Kidney (tissue), 14 donors: Measurements from ENCODE around the gene ACSS3. TPM values are rescaled to one million over a fixed set of nuclear protein-coding genes. Genes with fewer than 3 reads are reported as not detected.

Experiments
- DNase-seq, 5 donors: peaks; one replicate each; pipeline ENCODE4 v3.0.0-alpha.2; 2013 to 2020
- FAIRE-seq: peaks from 2 replicates; lab custom pipeline; 2012; peaks lifted over from hg19 to GRCh38; lab: Jason Lieb, UNC
- H3K27ac ChIP-seq, 2 donors: one replicate each; pipeline ENCODE4 v1.7.0; 2013; ENCODE audit warnings: low read depth in 2 of 2, low read length in 2 of 2, inconsistent platforms in 1 of 2
- H3K27me3 ChIP-seq: one replicate; pipeline ENCODE4 v1.7.1; 2013; ENCODE audit warnings: low read length, inconsistent platforms; ENCODE audit not compliant: control insufficient read depth, insufficient read depth
- H3K36me3 ChIP-seq, 3 donors: one replicate each; pipeline versions ENCODE4 v1.7.0 to v1.7.1; 2013; ENCODE audit warnings: low read length in 3 of 3, control low read depth in 1 of 3, inconsistent platforms in 1 of 3; ENCODE audit not compliant: insufficient read depth in 3 of 3, control insufficient read depth in 2 of 3
- H3K4me1 ChIP-seq, 3 donors: one replicate each; pipeline versions ENCODE4 v1.7.0 to v1.7.1; 2013; ENCODE audit warnings: low read length in 3 of 3, inconsistent platforms in 1 of 3, low read depth in 1 of 3; ENCODE audit not compliant: control insufficient read depth in 2 of 3, insufficient read depth in 2 of 3
- H3K4me3 ChIP-seq, 3 donors: one replicate each; pipeline versions ENCODE4 v1.7.0 to v1.8.1; 2013; ENCODE audit warnings: low read length in 3 of 3, control low read depth in 1 of 3, inconsistent platforms in 1 of 3
- H3K9ac ChIP-seq, 3 donors: one replicate each; pipeline versions ENCODE4 v1.7.0 to v1.7.1; 2013; ENCODE audit warnings: low read length in 3 of 3, control low read depth in 1 of 3, inconsistent platforms in 1 of 3
- H3K9me3 ChIP-seq, 3 donors: one replicate each; pipeline versions ENCODE4 v1.7.0 to v1.7.1; 2013; ENCODE audit warnings: low read length in 3 of 3, control low read depth in 1 of 3, inconsistent platforms in 1 of 3; ENCODE audit not compliant: control insufficient read depth in 2 of 3, insufficient read depth in 1 of 3
- intact Hi-C: fragments of 100-400 bp; cut with DNase I; formaldehyde crosslinking; loops from one replicate; pipeline ENCODE4 v1.11.1; 2022
- polyA plus RNA-seq: library from polyadenylated mRNA; stranded (reverse); fragments of 350-450 nt; fragmentation: Illumina TruSeq; extraction: RNeasy Lipid Tissue Mini Kit (QIAGEN cat#74804); gene quantifications from one replicate; pipeline ENCODE4 v1.2.3, GENCODE V29; 2014; ENCODE audit warnings: low read depth, low replicate concordance; ENCODE audit not compliant: insufficient read depth
- total RNA-seq: library from RNA; stranded (reverse); fragmentation: NEBNext Ultra II Directional; extraction: Animal tissue kit (Norgen Biotek cat#: 25700); gene quantifications from one replicate; pipeline ENCODE4 v1.2.1, GENCODE V29; 2021
- TF ChIP-seq, protein P1 (sequence below): IDR thresholded peaks from 3 replicates; pipeline ENCODE4 v1.5.1; 2012; ENCODE audit warnings: mild to moderate bottlenecking, moderate library complexity, borderline replicate concordance; ENCODE audit not compliant: insufficient read depth; ENCODE audit errors: extremely low read depth
- donor health status: control.
- donor health status: control.
- donor health status: control.
- donor health status: control.
- donor health status: control.
- donor health status: DM: yes; HTN: yes; CAD: no.
- donor health status: Normal renal cell carcinoma (clear cell type).

Gene ACSS3
- total and polyA plus RNA-seq, 2 donors from 2014 or later, result 18.9 to 21.2 TPM

DNA sequence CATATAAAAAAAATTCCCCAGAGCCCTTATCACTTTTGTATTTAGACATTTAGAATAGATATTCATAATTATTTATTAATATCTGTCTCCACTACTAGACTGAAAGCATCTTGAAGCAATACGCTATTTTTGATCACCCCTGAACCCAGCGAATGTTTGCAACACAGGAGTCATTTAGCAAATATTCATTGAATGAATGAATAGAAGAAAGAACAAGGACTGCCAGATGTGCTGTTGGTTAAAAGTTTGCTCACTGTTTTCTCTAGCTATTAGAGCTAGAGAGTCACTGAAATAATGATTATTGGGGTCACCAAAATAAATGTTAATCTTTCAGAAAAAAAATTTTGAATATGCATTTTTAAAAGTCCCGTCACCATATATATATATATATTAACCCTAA, 174.3 kb downstream of the ACSS3 start:
- no peaks in the 10 kb centered on the region for H3K9me3 ChIP-seq
- no peak overlapping the region for H3K9ac ChIP-seq
- no peak overlapping the region for H3K27ac ChIP-seq
- H3K27me3 ChIP-seq, result no peaks in the 10 kb centered on the region
- H3K36me3 ChIP-seq, result no peaks in the 10 kb centered on the region
- H3K4me3 ChIP-seq, result no peak overlapping the region
- intact Hi-C loops, result no loop called here
- TF ChIP-seq, protein P1, sequence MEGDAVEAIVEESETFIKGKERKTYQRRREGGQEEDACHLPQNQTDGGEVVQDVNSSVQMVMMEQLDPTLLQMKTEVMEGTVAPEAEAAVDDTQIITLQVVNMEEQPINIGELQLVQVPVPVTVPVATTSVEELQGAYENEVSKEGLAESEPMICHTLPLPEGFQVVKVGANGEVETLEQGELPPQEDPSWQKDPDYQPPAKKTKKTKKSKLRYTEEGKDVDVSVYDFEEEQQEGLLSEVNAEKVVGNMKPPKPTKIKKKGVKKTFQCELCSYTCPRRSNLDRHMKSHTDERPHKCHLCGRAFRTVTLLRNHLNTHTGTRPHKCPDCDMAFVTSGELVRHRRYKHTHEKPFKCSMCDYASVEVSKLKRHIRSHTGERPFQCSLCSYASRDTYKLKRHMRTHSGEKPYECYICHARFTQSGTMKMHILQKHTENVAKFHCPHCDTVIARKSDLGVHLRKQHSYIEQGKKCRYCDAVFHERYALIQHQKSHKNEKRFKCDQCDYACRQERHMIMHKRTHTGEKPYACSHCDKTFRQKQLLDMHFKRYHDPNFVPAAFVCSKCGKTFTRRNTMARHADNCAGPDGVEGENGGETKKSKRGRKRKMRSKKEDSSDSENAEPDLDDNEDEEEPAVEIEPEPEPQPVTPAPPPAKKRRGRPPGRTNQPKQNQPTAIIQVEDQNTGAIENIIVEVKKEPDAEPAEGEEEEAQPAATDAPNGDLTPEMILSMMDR, result no peak
- DNase-seq (no peak), FAIRE-seq (no peak)
- H3K4me1 ChIP-seq, result no peaks in the 10 kb centered on the region

DNA sequence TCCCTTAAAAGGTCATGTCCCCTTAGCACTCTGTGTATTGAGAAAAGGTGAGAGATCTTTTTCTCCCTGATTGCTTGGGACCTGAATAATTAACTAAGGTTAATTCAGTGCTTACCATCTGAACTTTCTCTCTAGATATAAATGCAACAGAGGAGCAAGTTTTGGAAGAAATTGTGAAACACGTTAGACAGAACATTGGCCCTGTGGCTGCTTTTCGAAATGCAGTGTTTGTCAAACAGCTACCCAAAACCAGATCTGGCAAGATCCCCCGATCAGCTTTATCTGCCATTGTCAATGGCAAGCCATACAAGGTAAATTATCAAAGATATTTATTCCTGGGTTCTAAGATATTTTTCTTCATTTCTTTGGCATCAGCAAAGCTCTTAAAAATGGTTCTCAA, 175.5 kb downstream of the ACSS3 start:
- no peak overlapping the region for H3K4me3 ChIP-seq
- no peak overlapping the region for H3K9ac ChIP-seq
- TF ChIP-seq, protein P1, result no peak
- FAIRE-seq, result no peak
- H3K27me3 ChIP-seq, result no peaks in the 10 kb centered on the region
- no peak for DNase-seq
- intact Hi-C loops, result no loop called here
- H3K9me3 ChIP-seq, result no peaks in the 10 kb centered on the region
- H3K36me3 ChIP-seq, result no peaks in the 10 kb centered on the region
- H3K4me1 ChIP-seq, result no peaks in the 10 kb centered on the region
- H3K27ac ChIP-seq, result no peak overlapping the region

GRCh38 chr12:81255456-81255855, 177.6 kb downstream of the ACSS3 start:
- H3K4me1 ChIP-seq, result no peaks in the 10 kb centered on the region
- H3K27me3 ChIP-seq, result no peaks in the 10 kb centered on the region
- no peaks in the 10 kb centered on the region for H3K9me3 ChIP-seq
- DNase-seq (no peak), FAIRE-seq (no peak)
- no peaks in the 10 kb centered on the region for H3K36me3 ChIP-seq
- no peak overlapping the region for H3K4me3 ChIP-seq
- TF ChIP-seq, protein P1, result no peak
- intact Hi-C loops, result no loop called here
- no peak overlapping the region for H3K27ac ChIP-seq
- no peak overlapping the region for H3K9ac ChIP-seq

- FAIRE-seq (no peak), DNase-seq (no peak)
- no peak overlapping the region for H3K4me3 ChIP-seq
- intact Hi-C loops, result no loop called here
- TF ChIP-seq, protein P1, result no peak
- no peaks in the 10 kb centered on the region for H3K4me1 ChIP-seq
- H3K36me3 ChIP-seq, result no peaks in the 10 kb centered on the region
- H3K27me3 ChIP-seq, result no peaks in the 10 kb centered on the region
- H3K9me3 ChIP-seq, result no peaks in the 10 kb centered on the region
- no peak overlapping the region for H3K9ac ChIP-seq
- no peak overlapping the region for H3K27ac ChIP-seq
Observed at GRCh38 chr12:81255947-81256346, 178.1 kb downstream of the ACSS3 start.
